Left hindlimb (tissue), 1 donor: ENCODE results near the gene ITPRIP.

Source experiments
- DNase-seq: peaks from one replicate; pipeline ENCODE4 v3.0.0-alpha.2; 2018

ITPRIP gene

GRCh38 chr10:104337985-104338735 is at the start of gene ITPRIP:
Gene ITPRIP (minus strand): TSS chr10:104338465. CDS start chr10:104316051, 22,414 bp downstream.
- DNase-seq, result peak; percentile 89

- DNase-seq, result no peak
Observed at GRCh38 chr10:104387130-104387888, 49.0 kb upstream of the ITPRIP start.

GRCh38 chr10:104380336-104380735 is 42.1 kb upstream of the ITPRIP start:
- no peak for DNase-seq

GRCh38 chr10:104376784-104377300 is 38.6 kb upstream of the ITPRIP start:
- no peak for DNase-seq

- no peak for DNase-seq
Observed at GRCh38 chr10:104374591-104374990, 36.3 kb upstream of the ITPRIP start.

GRCh38 chr10:104371753-104372152 is 33.5 kb upstream of the ITPRIP start:
- no peak for DNase-seq

GRCh38 chr10:104368381-104368780 is 30.1 kb upstream of the ITPRIP start:
- DNase-seq, result no peak

GRCh38 chr10:104367904-104368303 is 29.6 kb upstream of the ITPRIP start:
- DNase-seq, result no peak

GRCh38 chr10:104359811-104360210 is 21.5 kb upstream of the ITPRIP start:
- DNase-seq, result no peak

GRCh38 chr10:104353325-104354048 is 15.2 kb upstream of the ITPRIP start, which contains the start of gene CFAP58:
Gene CFAP58 (plus strand): TSS chr10:104353833. CDS start chr10:104353898, 65 bp downstream.
- DNase-seq, result peak; percentile 87

GRCh38 chr10:104351919-104352318 is 13.7 kb upstream of the ITPRIP start:
- no peak for DNase-seq

- DNase-seq, result no peak
Observed at GRCh38 chr10:104351061-104351702, 12.9 kb upstream of the ITPRIP start.

GRCh38 chr10:104350127-104350635 is 11.9 kb upstream of the ITPRIP start:
- no peak for DNase-seq

- DNase-seq, result no peak
Observed at GRCh38 chr10:104349623-104350126, 11.4 kb upstream of the ITPRIP start.

GRCh38 chr10:104348601-104349000 is 10.3 kb upstream of the ITPRIP start:
- DNase-seq, result no peak

GRCh38 chr10:104347295-104348045 is 9.2 kb upstream of the ITPRIP start:
- no peak for DNase-seq

- DNase-seq, result no peak
Observed at GRCh38 chr10:104345941-104346340, 7.7 kb upstream of the ITPRIP start.

GRCh38 chr10:104345515-104345914 is 7.2 kb upstream of the ITPRIP start:
- DNase-seq, result no peak

GRCh38 chr10:104344219-104344618 is 6.0 kb upstream of the ITPRIP start:
- DNase-seq, result no peak

- no peak for DNase-seq
Observed at GRCh38 chr10:104342941-104343411, 4.7 kb upstream of the ITPRIP start.

- no peak for DNase-seq
Observed at GRCh38 chr10:104340641-104341040, 2.4 kb upstream of the ITPRIP start.
